ELR (cell line): Measurements from ENCODE around the gene SPINT2.

Source experiments
- DNase-seq: peaks from one replicate; pipeline ENCODE4 v3.0.0-alpha.2; 2015; ENCODE audit warnings: low read depth

Gene SPINT2

DNA sequence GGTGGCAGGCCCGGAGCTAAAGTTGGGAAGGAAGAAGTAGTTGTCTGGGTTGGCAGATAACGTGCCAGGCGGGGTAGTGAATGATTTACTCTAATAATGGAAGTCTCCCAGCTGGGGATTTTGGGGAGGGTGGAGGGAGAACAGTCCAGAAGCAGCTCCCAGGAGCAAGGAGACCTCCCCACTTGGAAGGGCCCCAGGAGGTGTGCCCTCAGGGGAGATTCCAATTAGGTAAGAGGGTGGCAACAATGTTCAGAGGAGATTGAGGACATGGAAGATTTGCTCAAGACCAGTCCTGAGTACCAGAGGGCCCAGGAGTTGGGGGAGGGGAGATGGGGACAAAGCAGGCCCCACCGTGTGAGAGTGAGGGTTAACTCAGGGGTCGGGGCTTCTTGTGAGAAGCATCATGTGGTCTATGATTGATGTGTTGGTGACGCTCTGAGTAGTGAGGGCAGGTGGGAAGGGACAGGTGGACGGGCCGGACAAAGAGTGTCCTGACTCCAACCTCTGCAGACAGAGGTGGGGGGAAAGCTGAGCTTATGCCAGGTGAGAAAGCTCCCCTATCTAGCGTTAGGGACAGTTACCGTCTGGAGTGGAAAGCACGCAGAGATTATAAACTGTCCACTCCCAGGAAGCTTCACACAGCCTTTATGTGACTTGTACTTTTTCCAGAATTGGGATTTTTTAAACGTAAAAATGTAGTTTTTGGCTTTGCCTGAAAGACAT, 3.5 kb downstream of the SPINT2 start:
- no peak for DNase-seq

- DNase-seq = no peak
Observed at GRCh38 chr19:38268539-38268938, 4.2 kb downstream of the SPINT2 start.

DNA sequence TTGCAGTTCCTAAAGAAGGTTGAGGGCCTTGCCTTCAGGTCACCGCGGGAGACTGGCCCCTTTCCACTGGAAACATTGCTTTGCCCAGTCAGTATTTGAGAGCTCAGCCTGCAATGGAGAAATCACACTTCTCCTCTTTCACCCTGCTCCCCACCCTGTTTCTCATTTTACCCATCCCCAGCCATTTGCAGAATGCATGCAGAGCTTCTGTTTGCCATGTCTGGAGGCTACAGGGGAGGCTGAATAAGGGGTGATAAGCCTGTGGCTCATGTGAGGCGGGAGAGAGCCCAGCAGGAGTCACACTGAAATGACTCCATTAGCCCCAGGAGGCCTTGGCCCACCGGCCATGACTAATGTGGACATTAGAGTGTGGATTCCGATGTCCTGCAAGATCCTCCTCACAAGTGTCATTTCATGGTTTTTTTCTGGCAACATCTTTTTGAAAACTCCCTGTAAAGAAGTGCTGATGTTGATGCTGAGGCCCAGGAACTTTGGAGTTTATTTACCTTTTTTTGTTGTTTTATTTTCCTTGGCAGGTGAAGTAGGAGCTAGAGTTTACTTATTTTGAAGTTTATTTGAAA, 6.3 kb downstream of the SPINT2 start:
- DNase-seq = peak; percentile 79

DNA sequence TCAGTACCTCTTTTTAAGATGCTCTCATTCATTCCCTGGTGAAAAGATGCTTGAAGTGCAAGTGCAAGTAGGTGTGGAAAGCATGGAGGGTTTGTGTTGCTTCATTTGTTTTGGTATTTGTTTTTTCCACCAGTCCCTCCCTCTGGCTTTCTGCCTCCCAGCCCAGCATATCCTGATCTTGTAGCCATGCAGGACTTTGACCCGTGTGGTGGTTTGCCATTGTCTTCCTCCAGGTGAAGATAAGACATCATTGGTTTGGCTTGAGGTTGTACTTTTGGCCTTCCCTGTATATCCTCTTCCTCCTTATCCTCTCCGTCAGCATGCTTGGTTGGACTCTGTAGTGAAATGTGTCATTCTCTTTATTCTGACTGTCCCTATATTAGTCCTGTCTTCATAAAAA, 9.1 kb downstream of the SPINT2 start:
- DNase-seq = no peak

- DNase-seq = no peak
Observed at GRCh38 chr19:38274739-38275138, 10.4 kb downstream of the SPINT2 start.

GRCh38 chr19:38276942-38277517, 12.7 kb downstream of the SPINT2 start:
- DNase-seq = no peak

GRCh38 chr19:38277549-38277948, 13.2 kb downstream of the SPINT2 start:
- DNase-seq = no peak

DNA sequence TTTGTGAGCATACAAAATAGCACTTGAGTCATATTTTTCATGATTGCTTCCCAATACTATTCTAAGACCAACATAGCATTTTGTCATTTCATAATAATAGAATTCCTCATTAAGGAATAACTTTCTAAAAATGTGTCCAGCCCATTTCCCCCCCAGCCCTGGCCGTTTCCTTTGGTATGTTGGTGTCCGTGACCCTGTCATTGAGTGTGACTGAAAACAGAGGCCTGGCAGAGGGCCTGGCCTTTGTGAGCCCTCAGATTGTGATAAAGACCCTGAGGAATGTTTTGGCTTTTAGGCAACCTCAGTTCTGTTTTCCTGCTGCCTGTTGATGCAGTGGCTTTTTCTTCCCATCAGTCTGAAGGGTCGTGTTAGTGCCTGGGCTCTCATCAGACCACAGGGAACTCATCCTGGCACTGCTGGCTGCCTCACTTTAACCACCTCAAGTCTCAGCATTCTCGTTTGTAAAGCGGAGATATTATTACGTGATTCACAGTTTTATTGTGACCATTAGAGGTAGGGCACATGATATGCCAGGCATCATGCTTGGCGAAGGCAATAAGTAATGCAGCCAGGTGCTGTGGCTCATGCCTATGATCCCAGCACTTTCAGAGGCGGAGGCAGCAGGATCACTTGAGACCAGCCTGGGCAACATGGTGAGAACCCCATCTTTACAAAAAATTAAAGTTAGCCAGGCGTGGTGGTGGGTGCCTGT, 13.8 kb downstream of the SPINT2 start:
- DNase-seq = peak; percentile 42

DNA sequence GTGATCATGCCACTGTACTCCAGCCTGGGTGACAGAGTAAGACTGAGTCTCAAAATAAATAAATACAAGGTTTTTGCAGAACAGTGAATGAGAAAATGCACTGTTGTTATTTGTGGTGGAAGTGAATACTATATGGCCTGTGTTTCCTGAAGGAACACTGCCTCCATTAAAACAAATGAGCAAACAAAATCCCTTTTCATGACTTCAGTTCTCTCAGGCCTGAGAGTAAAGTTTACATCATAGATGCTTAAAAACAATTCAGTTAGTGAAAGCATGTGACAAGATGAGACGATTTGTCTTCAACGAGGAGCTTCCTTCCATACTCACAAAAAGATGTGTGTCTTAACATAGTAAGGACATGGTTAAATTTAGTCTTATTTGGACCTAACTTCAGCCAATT, 14.4 kb downstream of the SPINT2 start:
- DNase-seq = no peak

- DNase-seq = no peak
Observed at GRCh38 chr19:38280030-38280921, 15.9 kb downstream of the SPINT2 start.

DNA sequence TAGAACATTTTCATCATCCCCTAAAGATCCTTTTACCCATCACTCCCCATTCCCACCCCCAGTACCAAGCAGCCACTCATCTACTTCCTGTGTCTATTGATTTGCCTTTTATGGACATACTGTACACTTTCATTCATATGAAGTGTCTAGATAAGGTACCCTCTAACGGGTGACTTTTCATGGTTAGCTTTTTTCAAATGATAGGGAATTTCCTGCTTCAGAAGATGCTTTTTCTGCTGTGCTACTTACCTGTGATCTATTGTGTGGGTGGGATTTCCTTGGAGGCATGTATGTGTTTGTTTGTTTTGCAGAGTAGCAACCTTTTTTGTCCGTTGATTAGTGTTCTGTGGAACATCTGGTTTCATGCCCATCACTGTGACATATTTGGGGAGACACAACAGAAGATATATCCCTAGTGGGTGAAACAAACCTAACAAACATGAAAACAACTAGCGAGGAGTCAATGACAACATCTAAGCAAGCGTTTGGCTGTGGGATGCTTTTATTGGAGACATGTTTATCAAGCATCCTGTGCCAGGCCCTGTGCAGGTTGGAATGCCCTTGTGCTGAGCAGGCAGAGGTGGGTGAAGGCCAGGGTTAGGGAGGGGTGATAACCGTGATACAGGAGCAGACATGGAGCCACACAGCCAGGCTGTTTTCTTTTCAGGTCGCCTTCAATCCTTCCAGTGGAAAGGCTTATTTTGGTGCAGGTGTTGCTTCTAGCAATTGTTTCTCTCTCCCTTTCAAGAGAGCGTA, 17.6 kb downstream of the SPINT2 start:
- DNase-seq = no peak

DNA sequence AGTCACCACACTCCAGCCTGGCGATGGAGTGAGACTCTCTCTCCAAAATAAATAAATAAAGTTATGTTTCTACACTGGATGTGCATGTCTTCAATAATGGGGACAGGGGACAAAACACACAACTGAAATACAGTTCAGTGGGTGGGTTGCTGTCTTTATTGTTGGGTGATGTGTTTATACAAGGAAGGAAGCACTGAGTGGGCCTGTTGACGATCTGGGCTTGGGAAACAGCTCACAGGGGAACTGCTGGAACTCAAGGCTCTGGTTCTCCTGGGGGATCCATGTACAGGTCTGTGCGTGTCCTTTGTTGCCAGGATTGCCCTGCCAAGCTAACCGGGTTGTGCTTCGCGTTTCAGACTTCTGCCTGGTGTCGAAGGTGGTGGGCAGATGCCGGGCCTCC, 18.9 kb downstream of the SPINT2 start:
- no peak for DNase-seq

GRCh38 chr19:38284422-38284821, 20.0 kb downstream of the SPINT2 start:
- DNase-seq = no peak

GRCh38 chr19:38285567-38285966, 21.2 kb downstream of the SPINT2 start:
- peak; percentile 52 for DNase-seq

DNA sequence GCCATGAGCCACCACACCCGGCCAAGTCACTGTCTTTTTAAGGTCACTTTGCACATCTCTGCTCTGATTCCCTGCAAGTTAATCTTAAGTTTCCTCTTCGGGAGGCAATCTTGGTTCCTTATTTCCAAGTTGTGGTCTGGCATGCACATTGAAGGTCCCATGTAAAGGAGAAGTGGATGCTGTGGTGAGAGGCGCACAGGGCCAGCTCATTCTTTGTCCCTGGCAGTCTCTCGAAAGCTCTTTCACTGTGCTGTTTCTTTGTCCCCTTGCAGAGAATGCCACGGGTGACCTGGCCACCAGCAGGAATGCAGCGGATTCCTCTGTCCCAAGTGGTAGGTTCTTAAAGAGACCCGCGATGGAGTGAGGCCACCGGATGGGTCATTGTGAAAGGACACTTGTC, 23.2 kb downstream of the SPINT2 start:
- DNase-seq = no peak

DNA sequence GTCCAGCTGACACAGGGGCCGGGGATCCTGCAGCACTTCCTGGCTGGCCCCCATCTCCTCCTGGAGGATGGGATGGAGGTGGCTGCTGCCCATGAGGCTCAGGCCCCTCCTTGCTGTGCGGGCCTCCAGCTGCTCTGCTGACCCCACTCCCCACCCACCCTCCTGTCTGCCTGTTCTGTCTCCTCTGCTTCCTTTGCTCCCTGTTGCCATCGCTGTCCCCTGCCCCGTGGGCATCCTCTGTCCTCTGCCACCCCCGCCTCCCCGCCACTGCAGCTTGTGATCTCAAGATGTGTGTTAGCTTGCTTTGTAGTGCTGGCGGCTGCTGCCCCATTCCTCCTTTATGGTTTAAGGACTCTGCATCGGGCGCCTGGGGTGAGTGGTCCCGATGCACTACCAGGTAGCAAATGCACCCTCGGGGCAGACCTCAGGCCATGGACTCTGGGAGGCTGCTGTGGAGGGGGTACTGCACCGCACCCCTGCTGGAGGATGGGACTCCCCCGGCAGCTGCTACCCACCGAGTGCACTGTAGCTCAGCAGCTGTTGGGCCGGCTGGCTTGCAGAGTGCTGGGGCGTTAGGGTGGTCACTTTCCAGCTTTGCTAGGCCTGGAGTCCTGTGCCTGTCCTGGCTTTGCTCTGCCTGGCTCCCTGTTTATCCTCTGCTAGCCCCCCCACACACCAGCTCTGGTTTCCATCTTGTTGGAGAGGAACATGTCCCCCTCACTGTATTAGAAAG, 23.9 kb downstream of the SPINT2 start:
- no peak for DNase-seq

DNA sequence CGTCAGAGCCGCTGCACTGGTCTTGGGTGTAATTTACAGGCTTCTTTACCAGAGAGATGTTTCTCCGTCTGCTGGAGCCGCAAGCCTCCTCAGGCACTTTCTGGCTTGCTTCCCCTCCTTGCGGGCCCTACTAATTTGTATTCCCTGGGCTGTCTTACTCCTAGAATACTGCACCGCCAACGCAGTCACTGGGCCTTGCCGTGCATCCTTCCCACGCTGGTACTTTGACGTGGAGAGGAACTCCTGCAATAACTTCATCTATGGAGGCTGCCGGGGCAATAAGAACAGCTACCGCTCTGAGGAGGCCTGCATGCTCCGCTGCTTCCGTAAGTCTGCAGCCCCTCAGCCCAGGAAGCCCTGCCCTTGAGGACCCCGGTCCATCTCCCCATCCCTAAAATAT, 25.6 kb downstream of the SPINT2 start:
- no peak for DNase-seq

DNA sequence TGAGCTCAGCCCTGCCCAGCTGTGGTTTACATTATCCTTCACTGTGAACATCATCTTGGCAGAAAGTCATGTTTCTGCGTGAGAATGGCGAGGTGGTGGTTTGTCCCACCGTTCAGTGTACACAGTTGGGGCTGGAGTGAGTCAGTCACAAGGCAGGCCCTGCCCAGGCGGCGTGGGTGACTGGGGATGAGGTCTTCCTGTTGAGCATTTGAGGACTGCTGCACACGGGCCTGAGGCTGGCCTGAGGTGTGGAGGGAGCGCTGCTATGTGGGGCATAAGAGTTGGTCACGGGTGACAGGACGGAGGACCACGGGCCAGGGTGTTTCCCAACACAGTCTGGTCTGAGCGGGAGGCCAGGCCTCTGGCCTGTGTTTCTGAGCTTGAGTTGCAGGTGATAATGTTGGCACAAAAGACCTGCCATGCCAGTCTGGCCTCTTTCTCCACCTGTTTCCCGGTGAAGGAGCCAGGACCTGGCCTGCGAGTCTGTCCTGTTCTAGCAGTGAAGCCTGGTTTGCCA, 26.3 kb downstream of the SPINT2 start:
- DNase-seq = peak; percentile 95

DNA sequence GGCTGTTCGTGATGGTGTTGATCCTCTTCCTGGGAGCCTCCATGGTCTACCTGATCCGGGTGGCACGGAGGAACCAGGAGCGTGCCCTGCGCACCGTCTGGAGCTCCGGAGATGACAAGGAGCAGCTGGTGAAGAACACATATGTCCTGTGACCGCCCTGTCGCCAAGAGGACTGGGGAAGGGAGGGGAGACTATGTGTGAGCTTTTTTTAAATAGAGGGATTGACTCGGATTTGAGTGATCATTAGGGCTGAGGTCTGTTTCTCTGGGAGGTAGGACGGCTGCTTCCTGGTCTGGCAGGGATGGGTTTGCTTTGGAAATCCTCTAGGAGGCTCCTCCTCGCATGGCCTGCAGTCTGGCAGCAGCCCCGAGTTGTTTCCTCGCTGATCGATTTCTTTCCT, 27.5 kb downstream of the SPINT2 start:
- no peak for DNase-seq

DNA sequence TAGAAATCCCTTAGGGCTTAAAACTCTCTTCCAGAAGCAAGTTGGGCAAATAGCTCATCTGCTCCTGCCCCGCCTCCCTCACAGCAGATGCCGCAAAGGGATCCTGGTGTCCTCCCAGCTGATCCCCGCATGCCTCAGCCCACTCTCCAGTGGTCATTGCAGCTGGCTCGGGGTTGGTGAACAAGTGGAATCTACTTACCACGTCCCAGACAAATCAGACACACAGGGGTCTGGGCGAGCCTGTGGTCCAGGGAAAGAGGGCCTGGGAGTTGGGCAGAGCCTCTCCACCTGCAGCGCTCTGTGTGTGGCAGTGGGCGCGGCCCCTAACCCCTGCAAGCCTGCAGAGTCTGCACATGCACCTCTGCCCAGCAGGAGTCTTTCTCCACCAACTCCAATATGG, 28.9 kb downstream of the SPINT2 start:
- DNase-seq = no peak
